Transverse colon (tissue), 3 donors: ENCODE measurements around the gene DRC3.

Source experiments
- CTCF ChIP-seq, 5 experiments: fragments of 200-600 bp in 3 of 5; fragments of 450-650 bp in 2 of 5; sonication (generic) in 3 of 5; IDR thresholded peaks; 1 replicate in 2 of 5; 2 replicates in 3 of 5; pipeline ENCODE4 v1.5.1; 2016 to 2017; ENCODE audit warnings: antibody characterized with exemption in 5 of 5, inconsistent platforms in 3 of 5, mild to moderate bottlenecking in 2 of 5, moderate library complexity in 1 of 5
- EP300 ChIP-seq: sonication (generic); formaldehyde crosslinking; IDR thresholded peaks from one replicate; pipeline ENCODE4 v1.6.1; 2017; ENCODE audit warnings: antibody characterized with exemption, low read depth
- POLR2A ChIP-seq: fragments of 450-650 bp; IDR thresholded peaks from one replicate; pipeline ENCODE4 v1.6.1; 2016; ENCODE audit warnings: antibody characterized with exemption, mild to moderate bottlenecking, moderate library complexity

DNA sequence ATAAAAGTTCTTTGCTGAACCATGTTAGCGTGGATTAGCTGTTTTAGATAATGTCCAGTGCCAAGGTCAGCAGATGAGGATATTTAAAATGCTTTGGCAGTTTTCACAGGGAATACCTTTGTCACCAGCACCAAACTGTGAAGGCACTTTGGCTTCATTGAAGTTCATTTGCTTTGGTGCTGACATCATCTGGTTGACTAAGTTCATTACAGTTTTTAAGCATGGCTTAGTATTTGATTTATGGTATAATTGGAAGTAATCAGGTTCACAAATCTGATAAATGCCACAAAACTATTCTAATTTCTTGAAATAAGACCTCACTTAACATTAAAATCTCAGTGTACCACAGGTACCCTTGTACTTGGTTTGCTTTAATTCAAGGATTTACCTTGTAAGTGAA, 70.8 kb downstream of the DRC3 start:
- TF ChIP-seq CTCF (IDR thresholded peaks at IDR 0.05) (no peak), POLR2A (no peak), EP300 (no peak)
